Transverse colon (tissue), 4 donors: Measurements from ENCODE around the gene ERGIC1.

Experiments used
- CTCF ChIP-seq, 5 experiments: fragments of 200-600 bp in 3 of 5; fragments of 450-650 bp in 2 of 5; sonication (generic) in 3 of 5; IDR thresholded peaks; 1 replicate in 2 of 5; 2 replicates in 3 of 5; pipeline ENCODE4 v1.5.1; 2016 to 2017; ENCODE audit warnings: antibody characterized with exemption in 5 of 5, inconsistent platforms in 3 of 5, mild to moderate bottlenecking in 2 of 5, moderate library complexity in 1 of 5
- EP300 ChIP-seq: sonication (generic); formaldehyde crosslinking; IDR thresholded peaks from one replicate; pipeline ENCODE4 v1.6.1; 2017; ENCODE audit warnings: antibody characterized with exemption, low read depth
- POLR2A ChIP-seq: fragments of 450-650 bp; IDR thresholded peaks from one replicate; pipeline ENCODE4 v1.6.1; 2016; ENCODE audit warnings: antibody characterized with exemption, mild to moderate bottlenecking, moderate library complexity
- POLR2AphosphoS5 ChIP-seq, 3 donors: sonication (generic); formaldehyde crosslinking; IDR thresholded peaks; one replicate each; pipeline ENCODE4 v1.6.1; 2016; ENCODE audit warnings: antibody characterized with exemption in 3 of 3

GRCh38 chr5:172823840-172824362 is 10.2 kb upstream of the ERGIC1 start:
- TF ChIP-seq CTCF (IDR thresholded peaks at IDR 0.05) (no peak), EP300 (no peak), POLR2AphosphoS5 (IDR thresholded peaks at IDR 0.05) (no peak), POLR2A (no peak)
